KG1 (cell line): ENCODE measurements around the gene SHQ1.

Experiments
- DNase-seq: peaks from one replicate; lab custom pipeline; 2025; lab: John Stamatoyannopoulos, UW

The SHQ1 gene

DNA sequence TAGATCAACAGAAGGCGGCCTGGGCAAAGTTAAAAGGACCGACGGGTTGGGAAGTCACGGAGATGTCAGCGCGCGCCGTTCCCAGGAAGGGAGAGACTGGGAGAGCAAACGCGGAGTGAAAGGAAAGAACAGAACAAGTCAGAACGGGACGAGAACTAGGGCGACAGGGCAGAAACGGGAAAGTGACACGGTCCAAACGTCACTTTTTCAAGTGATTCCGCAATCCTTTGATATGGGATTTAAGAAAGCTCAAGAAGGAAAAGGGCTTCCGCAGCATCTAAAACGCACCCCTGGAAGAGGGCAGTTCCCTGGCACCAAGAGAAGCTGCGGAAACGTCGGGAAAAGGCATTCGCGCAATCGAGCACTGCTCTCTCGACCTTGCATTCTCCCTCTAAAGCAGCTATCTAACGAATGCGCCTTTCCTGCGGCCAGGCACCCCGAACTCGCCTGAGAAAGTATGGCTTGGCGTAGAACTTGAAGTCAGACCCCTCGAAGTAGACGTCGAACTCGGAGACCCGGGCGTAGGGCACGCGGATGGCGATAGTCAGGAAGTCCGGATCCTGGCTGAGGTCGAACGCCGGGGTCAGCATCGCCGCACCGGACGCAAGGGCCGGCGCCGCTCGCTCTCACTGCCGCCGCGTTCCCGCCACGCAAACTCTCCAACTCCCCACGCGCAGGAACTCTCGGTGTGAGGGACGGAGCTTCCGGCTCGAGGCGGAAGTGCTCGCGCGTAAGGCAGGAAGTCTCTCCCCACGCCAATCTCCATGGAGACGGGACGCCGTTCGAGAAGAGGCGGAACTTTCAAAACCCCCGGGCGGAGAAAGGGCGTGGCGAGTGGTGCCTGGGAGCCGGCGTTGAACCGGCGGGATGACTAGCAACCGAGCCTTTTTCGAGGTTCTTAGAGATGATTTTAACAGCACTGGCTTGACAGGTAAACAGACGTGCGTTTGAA is at the start of gene SHQ1:
Gene SHQ1 (minus strand): TSS at position 695 of the 952 bp plus-strand sequence. CDS start 105 bp downstream, at position 590.
- peak; percentile 70 for DNase-seq

DNA sequence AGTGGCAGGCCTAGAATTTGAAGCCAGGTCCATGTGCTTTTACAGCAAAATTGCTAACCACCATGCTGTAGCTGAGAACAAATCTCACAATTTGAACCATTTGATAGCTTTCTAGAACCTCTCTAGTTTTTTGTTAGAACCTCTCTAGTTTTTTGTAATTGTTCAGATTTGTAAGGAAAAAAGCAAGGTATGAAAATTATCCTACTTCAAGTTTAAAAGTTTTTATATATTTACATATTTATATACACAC is 49.4 kb upstream of the SHQ1 start:
- DNase-seq: no peak

DNA sequence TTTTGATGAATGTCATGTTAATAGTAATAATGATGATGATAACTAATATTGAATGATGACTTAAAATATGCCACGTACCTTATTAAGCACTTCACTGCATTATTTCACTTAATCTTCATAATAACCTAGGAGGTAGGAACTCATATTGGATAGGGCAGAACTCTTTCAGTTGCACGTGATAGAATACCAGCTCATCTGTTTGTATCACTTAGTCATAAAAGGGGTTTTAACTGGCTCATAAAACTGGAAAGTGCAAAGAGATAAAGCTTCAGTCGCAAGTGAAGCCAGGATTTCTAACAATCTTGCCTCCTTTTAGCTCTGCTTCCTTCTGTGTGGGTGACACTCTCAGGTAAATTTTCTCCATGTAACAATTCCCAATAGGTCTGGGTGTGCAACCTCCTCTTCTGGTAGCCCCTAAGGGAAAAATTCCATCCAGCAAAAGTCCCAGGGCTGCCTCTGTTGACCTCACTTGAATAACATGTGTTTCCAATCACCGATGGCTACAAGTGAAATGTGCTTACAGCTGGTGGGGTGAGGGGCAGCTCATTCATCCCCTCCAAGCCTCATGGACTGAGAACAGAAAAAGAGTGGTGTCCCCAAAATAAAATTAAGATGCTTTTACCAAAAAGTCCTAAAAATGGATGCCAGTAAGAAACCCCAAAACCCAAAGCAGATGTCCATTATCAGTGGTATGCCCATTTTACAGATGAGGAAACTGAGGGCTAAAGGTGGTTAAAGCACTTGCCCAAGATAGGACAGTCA is 48.9 kb upstream of the SHQ1 start:
- DNase-seq: no peak

DNA sequence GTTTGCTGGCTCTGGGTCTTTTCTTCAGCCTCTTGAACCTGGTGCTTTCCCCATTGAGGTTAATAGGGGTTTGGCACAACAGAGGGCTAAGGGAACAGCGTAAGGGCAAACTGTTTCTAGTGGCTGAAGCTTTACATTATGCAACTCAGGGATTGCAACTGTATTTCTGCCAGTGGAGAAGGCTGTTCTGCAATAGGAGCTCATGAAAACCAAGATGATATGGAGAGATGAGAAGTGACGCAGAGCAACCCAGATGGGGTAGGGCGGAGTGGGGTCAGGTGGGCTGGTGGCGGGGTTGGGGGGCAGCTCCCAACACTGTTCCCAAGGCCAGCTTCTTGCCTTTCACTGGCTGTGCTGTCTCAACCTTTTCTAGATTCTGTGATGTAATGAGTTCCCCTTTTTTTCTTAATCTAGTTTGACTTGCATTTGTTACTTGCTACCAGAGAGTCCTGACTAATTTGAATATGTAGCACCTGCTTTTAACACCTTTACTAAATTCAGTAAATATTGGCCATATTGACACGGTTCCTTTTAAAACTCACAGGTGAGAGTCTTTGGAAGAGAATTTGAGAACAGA is 46.8 kb upstream of the SHQ1 start:
- DNase-seq: no peak

DNA sequence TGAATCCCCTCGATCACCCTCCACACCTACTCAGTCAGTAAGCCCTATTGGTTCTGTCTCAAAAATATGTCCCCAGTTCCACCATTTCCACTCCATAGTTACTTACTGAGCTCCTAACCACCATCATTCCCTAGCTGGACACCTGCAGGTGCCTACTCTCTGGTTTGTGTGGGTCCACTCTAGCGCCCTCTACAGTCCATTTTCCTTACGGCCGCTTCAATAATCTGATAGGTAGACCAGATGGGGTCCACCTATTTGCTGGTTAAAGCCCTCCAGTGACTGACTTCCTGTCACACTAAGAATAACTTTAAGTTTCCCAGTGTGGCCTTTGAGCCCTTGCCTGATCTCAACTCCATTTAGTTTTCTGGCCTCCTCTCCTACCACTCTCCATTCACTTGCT is 44.6 kb upstream of the SHQ1 start:
- DNase-seq: peak; percentile 21

DNA sequence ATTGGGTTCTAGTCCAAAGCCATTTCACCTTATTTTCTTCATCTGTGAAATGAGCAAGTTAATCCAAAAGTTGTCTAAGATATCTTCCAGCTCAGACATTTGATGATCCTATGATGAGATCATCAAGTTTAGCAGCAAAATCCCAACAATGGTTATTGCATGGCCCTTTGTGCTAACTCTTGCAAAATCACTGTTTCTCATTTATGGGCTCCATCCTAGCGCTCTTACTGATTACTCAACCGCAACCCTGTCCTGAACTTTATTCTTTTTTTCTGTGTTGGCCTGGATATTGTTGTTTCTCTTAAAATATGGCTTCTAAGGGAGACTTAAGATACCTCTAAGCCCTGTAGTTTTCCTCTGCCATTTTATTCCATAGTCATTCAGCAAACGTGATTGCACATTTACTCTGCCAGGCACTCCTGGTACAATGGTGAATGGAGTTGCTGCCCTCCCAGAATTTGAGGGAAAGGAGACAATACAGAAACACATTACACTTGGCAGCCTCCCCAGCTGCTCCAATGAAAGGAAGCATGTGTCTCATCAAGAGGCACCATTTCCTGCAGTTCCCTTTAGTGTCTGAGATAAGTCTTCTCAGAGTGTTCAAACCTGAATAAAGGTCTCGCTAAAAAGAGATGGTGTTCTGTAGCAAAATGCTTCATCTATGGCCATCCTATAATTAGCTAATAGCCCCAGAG is 44.0 kb upstream of the SHQ1 start:
- no peak for DNase-seq

DNA sequence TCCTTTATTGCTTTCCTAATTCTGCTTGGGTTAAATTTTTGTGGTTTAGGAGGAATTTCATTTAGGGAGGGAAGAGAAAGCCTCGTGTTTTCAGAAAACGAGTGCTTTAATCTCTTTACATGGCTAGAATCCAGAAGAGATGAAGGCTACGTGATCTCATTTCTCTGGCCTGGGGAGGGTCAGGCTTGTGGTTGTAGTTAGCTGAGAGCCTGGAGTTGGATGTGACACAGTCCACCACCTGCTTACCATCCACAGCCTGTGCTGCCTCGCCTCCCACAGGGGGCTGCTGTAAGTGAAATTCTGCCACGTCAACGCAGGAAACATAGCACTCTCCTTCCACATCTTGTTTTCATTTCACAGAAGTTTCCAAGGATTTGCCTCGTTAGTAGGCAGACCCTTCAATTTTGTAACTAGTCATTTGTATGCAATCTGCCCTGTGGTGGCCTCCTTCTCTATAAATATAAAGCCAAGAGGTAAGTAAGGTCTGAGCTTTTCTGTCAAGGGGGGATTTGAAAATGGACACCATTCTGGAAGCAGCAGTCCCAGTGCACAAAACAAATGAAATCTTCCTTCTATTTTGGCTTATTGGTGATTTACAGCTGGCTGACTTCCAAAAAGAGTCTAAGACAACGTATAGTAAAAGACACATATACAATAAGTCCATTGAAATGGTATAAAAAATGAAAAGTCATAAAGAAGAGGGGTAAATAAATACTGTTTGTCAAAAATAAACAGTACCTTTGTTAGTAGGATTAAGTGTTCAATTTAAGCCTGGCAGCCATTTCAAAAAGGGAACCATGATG is 43.0 kb upstream of the SHQ1 start:
- no peak for DNase-seq

DNA sequence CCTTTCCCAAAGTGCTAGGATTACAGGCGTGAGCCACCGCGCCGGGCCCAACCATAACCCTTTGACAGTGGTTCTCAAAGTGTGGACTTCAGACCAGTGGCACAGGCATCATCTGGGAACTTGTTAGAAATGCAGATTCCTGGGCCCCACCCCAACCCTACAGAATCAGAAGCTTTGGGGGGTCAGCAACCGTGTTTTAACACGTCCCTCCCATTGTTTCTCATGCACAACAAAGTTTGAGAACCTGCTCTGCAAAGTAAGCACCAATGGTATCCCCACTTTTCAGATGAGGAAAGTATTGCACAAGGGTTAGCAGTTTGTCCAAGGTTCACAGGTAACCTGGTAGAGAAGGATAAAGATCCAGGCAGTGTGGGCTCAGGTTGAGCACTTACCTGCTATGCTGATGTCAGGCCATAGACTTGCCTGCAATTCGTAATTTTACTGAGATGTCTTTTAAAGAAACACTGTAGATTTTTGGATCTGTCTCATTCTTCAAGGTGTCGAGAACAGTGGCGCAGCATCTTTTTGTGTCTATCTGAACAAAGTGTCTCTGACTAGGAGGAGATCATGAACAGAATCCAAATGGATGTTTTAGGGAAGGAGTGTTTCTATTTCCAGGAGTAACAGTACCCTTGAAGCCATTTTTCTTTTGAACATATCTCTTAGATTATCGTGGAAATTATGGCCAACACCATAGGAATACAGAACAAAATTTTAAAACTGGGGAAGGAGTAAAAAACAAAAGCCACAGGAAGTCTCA is 42.1 kb upstream of the SHQ1 start:
- DNase-seq: no peak

DNA sequence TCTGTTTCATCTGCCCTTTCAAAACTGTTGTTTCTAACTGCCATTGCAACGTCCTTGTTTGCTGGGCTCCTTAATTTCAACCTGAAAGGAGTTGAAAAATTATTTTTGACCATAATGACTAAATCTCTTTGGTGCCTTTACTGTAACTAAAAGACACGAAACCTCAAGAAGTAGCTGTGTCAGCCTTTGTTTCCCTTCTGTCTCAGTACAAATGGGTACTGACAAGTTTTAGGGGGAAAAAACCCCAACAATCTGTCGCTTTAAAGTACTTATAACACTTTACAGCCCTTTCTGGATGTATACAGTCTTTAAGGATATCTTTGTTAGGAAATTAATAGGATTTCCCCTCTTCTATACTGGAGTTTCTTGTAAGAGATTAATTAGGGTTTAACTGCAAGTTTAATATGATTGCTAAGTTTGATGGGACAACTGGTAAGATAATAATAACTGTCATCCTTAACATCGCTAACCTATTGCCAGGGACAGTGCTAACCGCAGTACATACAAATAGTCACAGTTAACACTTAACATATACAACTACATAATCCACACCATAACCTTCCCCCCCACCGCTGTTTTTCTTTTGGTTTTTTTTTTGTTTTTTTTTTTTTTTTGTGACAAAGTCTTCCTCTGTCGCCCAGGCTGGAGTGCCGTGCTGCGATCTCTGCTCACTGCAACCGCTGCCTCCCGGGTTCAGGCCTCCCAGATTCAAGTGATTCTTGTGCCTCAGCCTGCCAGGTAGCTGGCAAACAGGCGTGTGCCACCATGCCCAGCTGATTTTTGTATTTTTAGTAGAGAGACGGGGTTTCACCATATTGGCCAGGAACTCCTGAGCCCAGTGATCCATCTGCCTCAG is 41.3 kb upstream of the SHQ1 start:
- no peak for DNase-seq

DNA sequence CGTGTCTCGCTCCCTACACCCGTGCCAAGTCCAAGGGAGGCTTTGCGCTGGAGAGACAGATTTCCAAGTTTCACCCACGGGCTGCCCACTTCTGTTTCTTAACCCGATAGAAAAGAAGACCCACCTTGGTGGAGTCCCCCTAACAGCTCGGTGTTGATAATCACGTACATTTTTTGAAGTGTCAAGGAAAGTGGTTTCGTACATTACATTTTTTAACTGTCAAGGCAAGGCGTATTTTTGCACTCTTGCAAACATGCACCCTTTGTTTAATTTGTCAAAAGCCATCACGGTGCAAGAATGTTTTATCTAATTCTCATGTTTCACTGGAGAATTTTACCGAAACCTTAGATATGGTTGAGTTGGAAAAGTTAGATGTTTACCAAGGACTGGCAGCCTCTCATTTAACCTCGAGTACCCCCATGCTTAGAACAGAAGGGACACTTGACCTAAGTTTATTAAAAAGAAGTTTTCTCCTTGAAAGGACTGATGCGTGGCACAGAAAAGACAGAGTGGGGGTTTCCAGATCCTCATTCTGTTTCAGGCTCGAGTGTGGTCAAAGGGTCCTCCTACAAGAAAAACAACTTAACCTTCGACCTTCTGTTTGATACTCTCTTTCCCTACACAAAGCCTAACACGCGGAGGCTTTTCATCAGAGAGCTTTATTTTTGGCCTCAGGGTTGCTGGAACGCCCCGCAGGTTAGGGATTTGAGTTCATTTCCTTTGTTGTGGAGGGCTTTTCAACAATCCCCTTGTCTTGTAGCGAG is 40.5 kb upstream of the SHQ1 start:
- no peak for DNase-seq

DNA sequence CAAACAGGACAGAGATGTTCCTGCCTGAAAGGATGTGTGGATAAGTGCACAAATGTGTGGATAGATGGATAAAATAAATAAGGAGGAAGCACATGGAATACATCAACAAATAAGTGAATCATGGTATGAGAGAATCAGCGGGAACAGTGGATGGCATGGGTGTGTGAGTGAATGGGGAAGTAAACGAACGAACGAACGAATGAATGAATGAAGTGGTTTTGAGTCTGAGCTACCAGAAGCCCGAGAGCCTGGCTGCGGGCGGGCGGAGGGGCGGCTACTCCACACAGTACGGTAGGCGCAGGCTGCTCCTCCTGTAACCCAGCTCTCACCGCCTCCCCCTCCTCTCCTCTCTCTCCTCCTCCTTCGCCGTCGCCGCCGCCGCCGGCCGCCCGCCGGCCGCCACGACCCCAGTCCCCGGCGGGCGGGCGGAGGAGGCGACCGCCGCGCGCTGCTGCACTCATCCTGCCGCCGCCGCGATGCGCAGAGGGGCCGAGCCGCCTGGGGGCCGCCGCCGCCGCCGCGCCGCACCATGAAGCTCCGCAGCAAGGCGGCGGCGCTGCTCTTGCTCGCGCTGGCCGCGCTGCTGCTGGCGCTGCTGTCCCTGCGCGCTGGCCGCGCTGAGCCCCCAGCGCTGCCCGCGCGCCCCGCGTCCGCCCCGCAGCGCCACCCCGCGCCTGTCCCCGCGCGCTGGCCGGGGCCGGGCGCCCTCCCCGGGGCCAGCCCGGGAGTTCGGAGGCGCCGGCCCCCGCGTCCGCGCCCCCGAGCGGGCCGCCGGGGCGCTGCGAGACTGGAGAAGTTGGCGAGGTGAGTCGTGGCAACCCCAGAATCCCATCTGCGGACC is 39.7 kb upstream of the SHQ1 start, which contains the start of gene GXYLT2:
Gene GXYLT2 (plus strand): TSS at position 342 of the 841 bp plus-strand sequence. CDS start 188 bp downstream, at position 530.
- peak; percentile 34 for DNase-seq

DNA sequence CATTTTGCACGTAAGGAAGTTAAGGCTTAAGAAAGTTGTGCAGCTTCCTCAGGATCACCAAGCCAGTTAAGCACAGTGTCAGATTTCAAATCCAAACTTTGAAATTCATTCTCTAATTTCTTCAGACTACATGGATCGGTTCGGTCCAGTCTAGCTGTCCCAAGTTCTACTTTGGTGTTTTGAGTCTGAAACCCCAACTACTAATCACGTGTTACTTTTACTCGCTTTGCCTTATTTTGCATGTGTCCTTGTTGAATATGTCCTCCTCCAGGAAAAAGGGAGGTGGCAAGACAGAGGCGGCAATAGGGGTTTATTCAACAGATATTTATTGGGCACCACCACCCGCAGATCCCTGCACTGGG is 39.1 kb upstream of the SHQ1 start:
- DNase-seq: no peak

DNA sequence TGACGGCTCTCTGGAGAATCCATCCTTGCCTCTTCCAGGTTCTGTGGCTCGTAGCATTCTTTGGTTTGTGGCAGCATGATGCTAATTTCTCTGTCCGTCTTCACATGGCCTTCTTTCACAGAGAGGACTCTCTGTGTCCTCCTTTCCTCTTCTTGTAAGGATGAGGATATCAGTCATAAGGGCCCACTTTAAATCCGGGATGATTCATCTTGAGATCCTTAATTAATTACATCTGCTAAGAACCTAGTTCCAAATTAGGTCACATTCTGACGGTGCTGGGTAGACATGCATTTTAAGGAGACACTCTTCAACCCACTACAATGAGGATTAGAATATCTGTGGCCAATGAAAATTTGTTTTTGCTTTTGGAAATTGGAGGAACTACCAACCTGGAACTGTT is 23.9 kb upstream of the SHQ1 start:
- no peak for DNase-seq

DNA sequence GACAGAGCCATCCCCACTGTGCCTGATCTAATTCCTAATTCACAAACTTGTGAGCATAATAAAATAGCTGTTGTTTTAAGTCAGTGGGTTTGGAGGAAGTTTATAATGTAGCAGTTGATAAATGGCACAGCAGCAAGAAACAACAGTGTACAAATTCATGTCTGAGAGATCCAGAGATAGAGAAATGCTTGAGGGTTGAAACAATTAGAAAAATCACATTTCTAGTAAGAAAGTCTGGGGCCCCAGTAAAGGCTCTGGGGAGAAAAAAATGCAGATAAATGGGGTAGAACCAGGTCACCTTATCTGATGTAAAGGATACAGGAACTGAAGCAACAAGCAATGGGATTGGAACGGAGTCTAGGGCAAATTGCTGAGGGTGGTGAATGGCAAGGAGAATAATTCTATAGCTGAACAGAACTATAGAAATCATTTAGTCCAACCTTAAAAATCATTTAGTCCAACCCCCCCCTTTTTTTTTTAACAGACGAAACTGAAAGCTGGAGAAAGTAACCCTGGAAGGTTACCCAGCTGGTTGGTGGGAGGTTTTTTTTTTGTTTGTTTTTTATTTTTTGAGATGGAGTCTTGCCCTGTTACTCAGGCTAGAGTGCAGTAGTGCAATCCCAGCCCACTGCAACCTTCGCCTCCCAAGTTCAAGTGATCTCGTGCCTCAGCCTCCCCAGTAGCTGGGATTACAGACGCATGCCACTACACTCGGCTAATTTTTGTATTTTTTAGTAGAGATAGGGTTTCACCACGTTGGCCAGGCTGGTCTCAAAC is 14.3 kb upstream of the SHQ1 start:
- DNase-seq: no peak

DNA sequence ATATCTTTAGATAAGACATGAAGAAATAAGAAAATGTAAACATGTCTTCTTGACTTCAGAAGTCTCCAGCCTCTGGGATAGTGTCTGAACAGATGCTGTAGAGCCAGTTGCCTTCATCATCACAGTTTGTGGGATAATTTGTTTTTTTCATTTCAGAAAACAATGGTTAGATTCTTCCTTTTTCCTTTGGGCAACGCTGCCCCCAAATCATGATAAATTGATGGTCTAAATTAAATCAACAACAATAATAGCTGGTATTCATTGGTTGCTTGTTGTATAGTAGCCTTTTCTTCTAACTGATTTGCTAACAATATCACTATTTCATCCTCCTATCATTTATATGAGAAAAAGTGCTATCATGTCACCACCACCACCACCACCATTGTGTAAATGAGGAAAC is 12.6 kb upstream of the SHQ1 start:
- no peak for DNase-seq

DNA sequence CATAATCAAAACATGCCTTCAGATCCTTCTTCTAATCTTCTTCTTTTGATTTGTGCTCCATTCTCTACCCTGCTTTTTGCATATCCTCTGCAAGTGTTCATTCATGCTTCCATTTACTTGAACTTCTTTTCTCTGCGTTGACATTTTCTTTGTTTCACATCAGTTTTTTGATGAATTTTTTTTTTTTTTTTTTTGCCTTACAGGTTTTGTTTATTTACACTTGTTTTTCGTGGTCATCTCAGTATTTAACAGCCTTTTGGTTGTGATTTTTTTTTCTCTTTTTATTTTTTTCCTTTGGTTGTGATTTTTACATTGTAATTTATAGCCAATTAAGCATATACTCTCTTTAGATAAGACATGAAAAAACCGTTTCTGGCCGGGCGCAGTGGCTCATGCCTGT is 11.8 kb upstream of the SHQ1 start:
- no peak for DNase-seq

DNA sequence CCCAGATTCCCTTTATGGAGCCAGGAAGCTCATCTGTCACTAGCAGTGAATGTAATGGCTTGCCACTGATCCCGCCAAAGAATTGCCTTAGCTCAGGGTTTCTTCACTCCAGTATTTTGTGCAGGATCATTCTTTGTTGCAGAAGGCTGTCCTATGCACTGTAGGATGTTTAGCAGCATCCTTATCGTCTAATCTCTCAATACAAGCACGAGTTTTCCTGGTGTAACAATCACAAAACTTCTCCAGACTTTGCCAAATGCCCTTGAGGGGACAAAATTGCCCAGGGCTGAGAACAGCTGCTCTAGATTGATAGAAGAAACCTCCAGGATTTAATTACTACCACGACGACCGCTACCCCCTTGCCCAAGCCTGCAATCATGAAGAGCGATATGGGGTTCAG is 6.8 kb upstream of the SHQ1 start:
- DNase-seq: no peak
